HEK293T (cell line): Measurements from ENCODE around the gene CHAF1B.
"Not testable (repeated sequence)": the region's sequence is repeated elsewhere in the genome, so short reads cannot be mapped to it uniquely, and the experiment has no call there.

Source experiments
- CTCF ChIA-PET: fragments of 350-600 bp; formaldehyde crosslinking; extraction: SDS; loops from one replicate; lab custom pipeline; 2021; ENCODE audit warnings: antibody characterized with exemption, inconsistent platforms; lab: Yijun Ruan, JAX
- POLR2A ChIA-PET: fragments of 350-600 bp; formaldehyde crosslinking; extraction: SDS; loops from one replicate; lab custom pipeline; 2020; ENCODE audit warnings: antibody characterized with exemption, inconsistent platforms; lab: Yijun Ruan, JAX
- DNase-seq: peaks from one replicate; pipeline ENCODE4 v3.0.0; 2012; ENCODE audit warnings: mixed read lengths; ENCODE audit errors: extremely low spot score
- ARNT ChIP-seq: fragments of 450-650 bp; IDR thresholded peaks from 2 replicates; pipeline ENCODE4 v1.6.1; 2017; ENCODE audit warnings: mild to moderate bottlenecking
- BHLHE40 ChIP-seq: fragments of 450-650 bp; IDR thresholded peaks from 2 replicates; pipeline ENCODE4 v1.6.1; 2016; ENCODE audit warnings: mild to moderate bottlenecking, moderate library complexity, borderline replicate concordance
- CTBP1 ChIP-seq: fragments of 450-650 bp; IDR thresholded peaks from 2 replicates; pipeline ENCODE4 v1.6.1; 2016; ENCODE audit warnings: borderline replicate concordance
- ELF4 ChIP-seq: fragments of 450-650 bp; IDR thresholded peaks from 2 replicates; pipeline ENCODE4 v1.6.1; 2017; ENCODE audit warnings: antibody characterized with exemption
- FOXA1 ChIP-seq: fragments of 450-650 bp; IDR thresholded peaks from 2 replicates; pipeline ENCODE4 v1.6.1; 2016; ENCODE audit warnings: mild to moderate bottlenecking
- FOXK2 ChIP-seq: fragments of 450-650 bp; IDR thresholded peaks from 2 replicates; pipeline ENCODE4 v1.6.1; 2016; ENCODE audit warnings: mild to moderate bottlenecking
- FOXM1 ChIP-seq: fragments of 450-650 bp; IDR thresholded peaks from 2 replicates; pipeline ENCODE4 v1.6.1; 2017; ENCODE audit warnings: mild to moderate bottlenecking, borderline replicate concordance
- HDGF ChIP-seq: fragments of 450-650 bp; IDR thresholded peaks from 2 replicates; pipeline ENCODE4 v1.6.1; 2017; ENCODE audit warnings: antibody characterized with exemption, borderline replicate concordance
- L3MBTL2 ChIP-seq: fragments of 450-650 bp; conservative IDR thresholded peaks from 2 replicates; pipeline ENCODE4 v1.6.1; 2016; ENCODE audit warnings: mild to moderate bottlenecking
- LEF1 ChIP-seq: fragments of 450-650 bp; IDR thresholded peaks from 2 replicates; pipeline ENCODE4 v1.6.1; 2017; ENCODE audit warnings: mild to moderate bottlenecking, borderline replicate concordance
- NFRKB ChIP-seq: fragments of 450-650 bp; IDR thresholded peaks from 2 replicates; pipeline ENCODE4 v1.6.1; 2016; ENCODE audit warnings: mild to moderate bottlenecking, moderate library complexity
- PKNOX1 ChIP-seq: fragments of 450-650 bp; IDR thresholded peaks from 2 replicates; pipeline ENCODE4 v1.6.1; 2016
- SP1 ChIP-seq: fragments of 450-650 bp; IDR thresholded peaks from 2 replicates; pipeline ENCODE4 v1.6.1; 2017
- SUZ12 ChIP-seq: fragments of 450-650 bp; IDR thresholded peaks from 2 replicates; pipeline ENCODE4 v1.6.1; 2016; ENCODE audit warnings: mild to moderate bottlenecking
- TARDBP ChIP-seq: fragments of 450-650 bp; IDR thresholded peaks from 2 replicates; pipeline ENCODE4 v1.6.1; 2016
- ZNF384 ChIP-seq: fragments of 450-650 bp; IDR thresholded peaks from 2 replicates; pipeline ENCODE4 v1.6.1; 2016

CHAF1B gene

DNA sequence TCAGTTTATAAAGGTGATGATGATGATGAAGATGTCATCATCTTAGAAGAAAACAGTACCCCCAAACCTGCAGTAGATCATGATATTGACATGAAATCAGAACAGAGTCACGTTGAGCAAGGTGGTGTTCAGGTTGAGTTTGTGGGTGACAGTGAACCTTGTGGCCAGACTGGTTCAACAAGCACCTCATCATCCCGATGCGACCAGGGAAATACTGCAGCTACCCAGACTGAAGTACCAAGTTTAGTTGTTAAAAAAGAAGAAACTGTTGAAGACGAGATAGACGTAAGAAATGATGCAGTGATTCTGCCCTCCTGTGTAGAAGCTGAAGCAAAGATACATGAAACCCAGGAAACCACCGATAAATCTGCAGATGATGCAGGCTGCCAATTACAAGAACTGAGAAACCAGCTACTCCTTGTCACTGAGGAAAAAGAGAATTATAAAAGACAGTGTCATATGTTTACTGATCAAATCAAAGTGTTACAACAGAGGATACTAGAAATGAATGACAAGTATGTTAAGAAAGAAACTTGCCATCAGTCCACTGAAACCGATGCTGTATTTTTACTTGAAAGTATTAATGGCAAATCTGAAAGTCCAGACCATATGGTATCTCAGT, 16.0 kb upstream of the CHAF1B start:
- POLR2A ChIA-PET: no interaction called here
- no peak for DNase-seq
- CTCF ChIA-PET: no interaction called here
- TF ChIP-seq ELF4 (no peak), ARNT (no peak), CTBP1 (no peak), PKNOX1 (no peak), SP1 (no peak), BHLHE40 (no peak), FOXM1 (no peak), FOXA1 (no peak), NFRKB (no peak), HDGF (no peak), L3MBTL2 (no peak), ZNF384 (no peak)

GRCh38 chr21:36375994-36376393, 9.2 kb upstream of the CHAF1B start:
- TF ChIP-seq SP1 (no peak), BHLHE40 (no peak), ZNF384 (no peak), FOXM1 (no peak), L3MBTL2 (no peak), FOXA1 (no peak), CTBP1 (no peak), FOXK2 (no peak), ARNT (no peak), LEF1 (no peak), SUZ12 (no peak), PKNOX1 (no peak), NFRKB (no peak), ELF4 (no peak), HDGF (no peak), TARDBP (no peak)
- DNase-seq: no peak
- ChIA-PET POLR2A (interaction anchor here (0.9 kb wide), 1 partner anchor 10 kb away, joined by 4 read pairs; the partner anchor contains the start of gene CHAF1B), CTCF (no interaction called here)

- TF ChIP-seq CTBP1 (no peak), FOXA1 (no peak), PKNOX1 (no peak), SP1 (no peak), HDGF (no peak), ARNT (no peak), L3MBTL2 (no peak), FOXK2 (no peak)
- no peak for DNase-seq
- CTCF ChIA-PET: no interaction called here
- POLR2A ChIA-PET: no interaction called here
Measured at GRCh38 chr21:36377391-36377842, 7.8 kb upstream of the CHAF1B start.

DNA sequence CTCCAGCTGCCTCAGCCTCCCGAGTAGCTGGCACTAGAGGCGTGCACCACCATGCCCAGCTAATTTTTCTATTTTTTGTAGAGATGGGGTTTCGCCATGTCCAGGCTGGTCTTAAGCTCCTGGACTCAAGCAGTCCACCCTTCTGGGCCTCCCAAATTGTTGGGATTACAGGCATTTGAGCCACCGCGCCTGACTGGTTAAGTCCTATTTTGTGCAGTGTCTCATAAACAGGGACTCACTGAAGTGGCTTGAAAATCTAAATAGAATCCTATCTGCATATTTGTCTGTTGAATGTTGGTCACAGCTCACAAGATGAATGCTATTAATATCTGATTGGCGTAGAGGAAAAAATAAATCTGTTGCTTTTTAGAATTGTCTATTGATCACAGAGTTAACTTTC, 5.9 kb upstream of the CHAF1B start:
- no peak for TF ChIP-seq PKNOX1
- TF ChIP-seq TARDBP: no peak
- POLR2A ChIA-PET: no interaction called here
- DNase-seq: no peak
- CTCF ChIA-PET: no interaction called here

DNA sequence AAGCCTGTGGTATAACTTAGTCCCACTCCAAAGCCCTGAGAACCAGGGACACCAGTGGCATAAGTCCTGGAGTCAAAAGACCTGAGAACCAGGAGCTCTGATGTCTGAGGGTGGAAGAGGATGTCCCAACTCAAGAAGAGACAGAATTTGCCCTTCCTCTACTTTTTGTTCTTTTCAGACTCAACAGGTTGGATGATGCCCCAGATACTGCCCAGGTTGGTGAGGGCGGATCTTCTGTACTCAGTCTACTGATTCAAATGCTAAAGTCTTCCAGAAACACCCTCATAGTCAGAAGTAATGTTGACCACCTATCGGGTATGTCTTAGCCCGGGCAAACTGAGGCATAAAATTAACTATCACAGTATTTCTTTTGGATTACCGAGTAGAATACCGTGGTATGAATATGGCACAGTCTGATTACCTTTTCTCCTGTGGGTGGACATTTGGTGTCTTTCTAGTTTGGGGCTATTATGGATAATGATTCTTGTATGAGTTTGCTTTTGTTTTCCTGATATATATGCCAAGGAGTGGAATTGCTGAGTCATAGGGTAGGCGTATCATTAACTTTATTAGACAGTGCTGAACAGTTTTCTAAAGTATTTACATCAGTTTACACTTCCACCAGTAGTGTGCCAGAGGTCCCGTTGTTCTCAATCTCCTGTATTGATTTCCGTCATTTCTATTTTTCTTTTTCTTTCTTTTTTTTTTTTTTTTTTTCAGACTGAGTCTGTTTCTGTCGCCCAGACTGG, 3.2 kb upstream of the CHAF1B start:
- TF ChIP-seq ARNT (no peak), FOXM1 (no peak), SP1 (no peak), HDGF (no peak), FOXK2 (no peak), LEF1 (no peak), ELF4 (no peak), NFRKB (no peak), SUZ12 (no peak), L3MBTL2 (no peak)
- CTCF ChIA-PET: interaction anchor here (0.6 kb wide), 1 partner anchor 97 kb away, joined by 4 read pairs; no protein-coding TSS in a partner anchor
- POLR2A ChIA-PET: interaction anchor here (0.9 kb wide), 1 partner anchor 62 kb away, joined by 3 read pairs; the partner anchor contains the start of gene MORC3
- no peak for DNase-seq

DNA sequence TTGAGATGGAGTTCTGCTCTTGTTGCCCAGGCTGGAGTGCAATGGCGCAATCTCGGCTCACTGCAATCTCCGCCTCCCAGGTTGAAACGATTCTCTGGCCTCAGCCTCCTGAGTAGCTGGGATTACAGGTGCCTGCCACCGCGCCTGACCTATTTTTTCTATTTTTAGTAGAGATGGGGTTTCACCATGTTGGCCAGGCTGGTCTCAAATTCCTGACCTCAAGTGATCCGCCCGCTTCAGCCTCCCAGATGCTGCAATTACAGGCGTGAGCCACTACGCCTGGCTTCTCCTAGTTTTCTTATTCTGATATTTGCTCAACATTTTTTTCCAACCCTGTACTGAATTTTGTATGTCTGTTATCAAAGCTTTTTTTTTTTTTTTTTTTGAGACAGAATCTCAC, 2.5 kb upstream of the CHAF1B start:
- CTCF ChIA-PET: interaction anchor here (0.6 kb wide), 1 partner anchor 98 kb away, joined by 4 read pairs; no protein-coding TSS in a partner anchor
- POLR2A ChIA-PET: interaction anchor here (0.9 kb wide), 1 partner anchor 63 kb away, joined by 3 read pairs; the partner anchor contains the start of gene MORC3
- DNase-seq: not testable (repeated sequence)
